Right hindlimb (tissue), 1 donor: ENCODE data around the gene ERI3.

Source experiments
- DNase-seq: peaks from one replicate; pipeline ENCODE4 v3.0.0-alpha.2; 2018

The ERI3 gene

DNA sequence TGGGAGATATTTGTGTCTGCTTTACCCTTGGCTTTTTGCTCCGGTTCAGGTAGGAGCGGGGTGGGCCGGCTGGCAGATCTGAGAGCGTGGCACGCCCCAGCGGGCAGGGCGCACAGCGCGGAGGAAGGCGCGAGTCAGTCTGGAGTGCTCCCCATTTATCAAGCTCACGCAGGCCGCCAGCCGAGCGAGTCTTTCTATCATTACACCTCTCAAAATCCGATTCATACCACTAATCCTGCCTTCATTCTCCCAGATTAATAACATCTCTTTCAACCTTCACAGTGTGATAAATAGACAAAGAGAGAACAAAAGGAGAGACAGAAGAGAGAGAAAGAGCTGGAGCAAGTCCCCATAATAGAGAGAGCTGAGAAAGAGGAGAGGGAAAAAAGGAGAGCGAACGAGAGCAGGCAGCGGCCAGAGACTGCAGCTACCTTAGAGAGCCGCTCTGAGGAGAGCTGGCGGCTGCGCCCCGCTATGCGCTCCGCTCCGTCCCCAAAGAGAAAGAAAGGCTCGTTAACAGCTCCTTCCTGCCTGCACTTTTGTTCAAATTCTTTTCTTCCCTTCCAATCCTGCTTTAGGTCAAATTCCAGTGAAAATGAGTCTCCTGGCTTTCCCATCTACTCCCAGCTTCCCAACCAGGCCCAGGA is 93.8 kb downstream of the ERI3 start:
- no peak for DNase-seq

- DNase-seq, result no peak
Observed at GRCh38 chr1:44260792-44261170, 94.3 kb downstream of the ERI3 start.

GRCh38 chr1:44259090-44259489 is 96.0 kb downstream of the ERI3 start:
- DNase-seq, result no peak

GRCh38 chr1:44256762-44257554 is 98.1 kb downstream of the ERI3 start:
- no peak for DNase-seq

- DNase-seq, result no peak
Observed at GRCh38 chr1:44254392-44254910, 100.6 kb downstream of the ERI3 start.

DNA sequence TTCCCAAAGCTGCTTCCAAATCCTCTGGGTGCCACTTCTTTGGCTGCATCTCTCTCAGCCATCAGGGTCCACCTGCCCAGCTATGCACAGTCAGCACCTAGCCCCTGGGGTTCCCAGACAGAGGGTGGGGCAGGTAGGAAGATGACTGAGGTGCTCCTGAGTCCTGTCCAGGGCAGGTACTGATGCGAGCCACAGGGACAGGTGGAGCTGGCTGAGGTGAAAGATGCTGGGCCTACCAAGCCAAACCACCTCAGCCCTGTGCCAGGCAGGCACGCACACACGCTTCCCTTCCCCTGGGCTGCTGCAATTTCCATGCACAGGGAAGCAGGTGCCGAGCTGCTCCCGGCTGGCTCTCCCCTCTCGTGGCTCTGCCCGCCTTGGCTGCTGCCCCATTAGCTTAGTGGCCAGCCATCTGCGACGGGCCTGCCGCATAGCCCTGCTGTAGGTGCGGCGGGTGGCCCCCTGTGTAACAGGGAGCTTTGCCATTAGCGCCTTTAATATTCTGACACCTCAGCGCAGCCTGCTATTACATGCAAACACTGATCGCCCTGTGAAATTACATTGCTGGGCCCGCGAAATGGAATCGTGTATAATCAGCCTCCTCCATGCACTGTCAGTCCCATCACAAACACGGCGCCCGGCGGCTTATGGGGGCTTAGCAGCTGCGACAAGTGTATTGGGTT is 102.9 kb downstream of the ERI3 start:
- DNase-seq, result no peak

GRCh38 chr1:44251486-44251885 is 103.6 kb downstream of the ERI3 start:
- DNase-seq, result no peak

GRCh38 chr1:44250068-44250781 is 104.8 kb downstream of the ERI3 start:
- DNase-seq, result no peak

DNA sequence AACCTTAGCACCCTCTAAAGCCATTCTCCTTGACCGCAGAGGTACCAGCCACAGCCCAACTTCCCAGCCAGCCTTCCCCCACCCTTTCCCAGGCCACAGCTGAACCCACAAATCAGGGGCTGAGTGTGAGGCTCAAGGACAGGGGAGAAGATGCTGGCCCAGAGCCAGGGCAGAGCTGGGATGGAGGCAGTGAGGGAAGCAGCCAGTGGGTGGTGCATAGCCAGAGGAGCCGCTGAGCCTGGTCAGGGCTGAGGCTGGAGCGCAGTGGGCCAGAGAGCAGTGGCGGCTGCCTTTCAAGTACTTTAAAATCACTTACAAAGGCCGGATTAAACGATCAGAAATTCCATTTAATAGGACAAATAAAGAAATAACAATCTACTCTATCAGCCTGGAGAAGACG is 105.5 kb downstream of the ERI3 start:
- DNase-seq, result peak; percentile 50

- no peak for DNase-seq
Observed at GRCh38 chr1:44246806-44247205, 108.3 kb downstream of the ERI3 start.

GRCh38 chr1:44244986-44245385 is 110.1 kb downstream of the ERI3 start:
- DNase-seq, result no peak

DNA sequence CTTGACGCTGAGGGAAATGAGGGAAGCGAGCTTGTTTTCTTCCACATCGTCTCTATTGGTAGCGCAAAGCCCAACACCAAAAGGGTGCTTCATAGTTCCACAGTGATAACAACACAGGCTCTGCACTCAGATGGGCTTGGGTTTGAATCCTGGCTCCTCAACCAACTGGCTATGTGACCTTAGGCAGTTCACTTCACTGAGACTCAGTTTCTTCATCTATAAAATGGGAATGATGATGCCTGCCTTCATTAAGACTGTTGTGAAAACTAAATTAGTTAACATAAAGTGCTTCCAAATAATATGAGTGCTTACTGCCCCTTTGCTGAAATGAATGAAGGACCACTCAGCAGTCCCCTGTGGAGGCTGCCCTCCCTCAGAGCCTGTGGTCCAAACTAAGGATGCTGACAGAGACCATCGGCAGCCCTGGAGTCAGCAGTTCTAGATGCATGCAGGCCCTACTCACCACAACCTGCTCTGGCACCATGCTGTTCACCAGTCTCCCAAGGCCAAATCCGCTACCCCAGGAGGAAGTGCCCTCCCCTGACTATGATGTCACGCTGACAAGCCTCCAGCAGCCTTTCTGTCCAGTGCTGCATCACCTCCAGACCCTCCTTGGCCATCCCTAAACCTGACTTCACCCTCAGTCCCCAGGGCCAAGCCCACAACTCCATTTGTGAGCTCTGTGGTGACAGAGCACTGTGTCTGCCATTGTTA is 111.1 kb downstream of the ERI3 start:
- DNase-seq, result no peak

- DNase-seq, result no peak
Observed at GRCh38 chr1:44242746-44243145, 112.3 kb downstream of the ERI3 start.

DNA sequence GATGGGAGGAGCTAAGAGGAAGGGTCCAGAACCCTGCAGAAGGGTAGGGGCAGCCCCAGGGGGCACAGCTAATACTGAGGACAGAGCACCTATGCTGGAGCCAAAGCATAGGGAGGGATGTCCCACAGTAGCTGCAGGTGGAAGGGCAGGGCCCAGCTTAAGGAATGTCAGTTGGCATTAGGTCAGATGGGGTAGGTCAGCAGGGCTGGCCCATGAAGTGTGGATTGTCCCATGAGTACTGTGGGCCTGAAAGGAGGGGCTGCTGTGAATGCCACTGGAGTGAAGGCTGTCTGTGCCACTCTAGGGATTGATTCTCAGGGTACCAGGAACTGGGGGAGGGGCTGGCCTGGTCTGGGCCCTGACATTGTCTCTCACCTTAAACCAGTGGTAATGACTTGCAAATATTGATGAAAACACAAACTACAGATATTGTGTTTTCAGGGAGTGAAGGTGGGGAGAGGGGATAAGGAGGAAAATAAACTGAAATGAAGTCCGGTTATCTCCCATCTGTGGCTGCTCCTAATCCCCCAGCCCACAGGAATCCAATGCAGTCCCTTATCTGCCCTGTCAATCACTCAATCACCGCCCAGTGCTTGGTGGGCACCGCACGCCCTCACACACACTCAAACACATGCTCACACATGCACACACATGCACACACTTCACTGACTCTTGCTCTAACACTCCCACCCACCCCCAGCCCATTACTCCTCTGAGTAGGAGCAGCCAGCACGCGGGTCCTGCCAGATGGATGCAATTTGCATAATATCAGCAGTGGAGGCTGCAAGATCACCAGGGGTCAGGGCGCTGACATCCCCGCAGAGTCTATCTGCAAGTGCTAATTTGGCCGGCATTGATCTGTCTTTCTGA is 114.0 kb downstream of the ERI3 start:
- DNase-seq, result no peak

- peak; percentile 40 for DNase-seq
Observed at GRCh38 chr1:44239961-44240371, 115.1 kb downstream of the ERI3 start.

DNA sequence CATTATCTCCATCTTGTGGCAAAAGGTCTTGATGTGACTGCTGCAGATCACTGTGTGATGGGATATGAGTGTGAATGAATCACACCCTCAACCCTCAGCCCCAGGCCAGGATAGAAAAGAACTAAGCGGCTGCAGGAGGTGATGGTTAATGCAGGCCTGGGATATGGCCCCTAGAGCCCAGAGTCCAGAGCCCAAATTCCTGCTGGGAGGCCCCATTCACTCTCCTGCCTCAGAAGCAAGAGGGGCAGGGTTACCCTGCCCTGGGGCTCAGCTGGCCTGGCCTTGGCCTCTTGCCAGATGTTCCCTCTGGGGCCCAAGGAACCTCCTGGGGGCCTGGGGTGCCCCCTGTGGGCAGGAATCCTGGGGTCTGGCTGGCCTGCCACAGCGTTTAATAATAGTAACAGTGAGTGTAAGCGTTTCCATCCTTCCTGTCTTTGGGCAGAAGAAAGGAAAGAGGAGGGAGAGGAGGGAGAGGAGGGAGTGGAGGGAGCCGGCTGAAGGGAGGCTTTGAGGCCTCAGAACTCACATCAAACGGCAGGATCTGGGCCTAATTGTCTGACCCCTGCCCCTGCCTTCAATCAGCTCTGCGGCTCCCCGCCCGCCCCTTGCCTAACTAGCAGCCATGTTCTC is 115.6 kb downstream of the ERI3 start:
- DNase-seq, result peak; percentile 42

DNA sequence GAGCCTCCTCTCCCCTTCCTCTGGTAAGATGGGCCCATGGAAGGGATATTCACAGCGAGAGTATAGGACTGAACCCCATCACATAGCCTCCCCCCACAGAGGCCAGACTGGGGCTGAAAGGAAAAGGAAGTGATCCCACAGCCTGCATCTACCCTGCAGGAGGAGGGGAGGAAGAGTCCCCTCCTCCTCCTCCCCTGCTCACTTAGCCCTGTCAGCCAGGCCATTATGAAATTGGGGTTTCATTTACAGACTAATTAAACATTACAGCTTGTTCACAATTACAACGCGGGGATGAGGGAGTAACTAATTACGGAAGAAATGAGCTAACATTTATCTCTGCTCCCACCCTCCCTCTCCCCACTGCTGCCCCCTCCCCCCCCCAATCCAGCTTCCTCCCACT is 116.4 kb downstream of the ERI3 start:
- no peak for DNase-seq

GRCh38 chr1:44237721-44238457 is 117.2 kb downstream of the ERI3 start:
- DNase-seq, result peak; percentile 76

- no peak for DNase-seq
Observed at GRCh38 chr1:44236490-44237272, 118.4 kb downstream of the ERI3 start.
